H1 (cell line): Measurements from ENCODE around the gene ZKSCAN1. TPM values are rescaled to one million over a fixed set of nuclear protein-coding genes. Genes with fewer than 3 reads are reported as not detected.

Experiments used
- CTCF ChIA-PET: fragments of 300-600 bp; sonication (Branson Sonifier 250); formaldehyde crosslinking; loops from one replicate; lab custom pipeline; 2021; ENCODE audit not compliant: partially characterized antibody; lab: Charles Lee
- POLR2A ChIA-PET: fragments of 300-600 bp; sonication (Branson Sonifier 250); formaldehyde crosslinking; loops from one replicate; lab custom pipeline; 2021; ENCODE audit warnings: inconsistent platforms; ENCODE audit not compliant: partially characterized antibody; lab: Charles Lee
- DNase-seq, 2 experiments: peaks; one replicate each; pipeline versions ENCODE4 v3.0.0 to v3.0.0-alpha.2; 2010 to 2022; ENCODE audit warnings: low spot score in 2 of 2, low read depth in 1 of 2, mixed read lengths in 1 of 2
- FAIRE-seq: peaks from 2 replicates; lab custom pipeline; 2011; peaks lifted over from hg19 to GRCh38; lab: Jason Lieb, UNC
- H2AFZ ChIP-seq: 2 replicates; pipeline ENCODE4 v1.8.1; 2012; ENCODE audit warnings: low read length, inconsistent platforms
- H2AK5ac ChIP-seq: 2 replicates; pipeline ENCODE4 v1.6.1; 2013; ENCODE audit warnings: low read depth, low read length
- H2BK120ac ChIP-seq: replicated peaks from 2 replicates; pipeline ENCODE3; 2013; ENCODE audit warnings: low read depth, low read length, inconsistent platforms
- H2BK12ac ChIP-seq: 2 replicates; pipeline ENCODE4 v1.6.1; 2013; ENCODE audit warnings: low read depth, low read length
- H2BK15ac ChIP-seq: 2 replicates; pipeline ENCODE4 v1.6.1; 2013; ENCODE audit warnings: low read length
- H2BK20ac ChIP-seq: 2 replicates; pipeline ENCODE4 v1.6.1; 2013; ENCODE audit warnings: low read length
- H2BK5ac ChIP-seq: 2 replicates; pipeline ENCODE4 v1.6.1; 2013; ENCODE audit warnings: low read depth, low read length
- H3K14ac ChIP-seq: 2 replicates; pipeline ENCODE4 v1.6.1; 2013; ENCODE audit warnings: inconsistent platforms; ENCODE audit not compliant: insufficient read length
- H3K18ac ChIP-seq: 2 replicates; pipeline ENCODE4 v1.6.1; 2013; ENCODE audit warnings: low read length; ENCODE audit errors: extremely low read depth
- H3K23ac ChIP-seq: 2 replicates; pipeline ENCODE4 v1.6.1; 2013; ENCODE audit warnings: inconsistent platforms; ENCODE audit not compliant: insufficient read length
- H3K23me2 ChIP-seq: 2 replicates; pipeline ENCODE4 v1.6.1; 2013; ENCODE audit warnings: low read depth, low read length
- H3K27ac ChIP-seq: 2 replicates; pipeline ENCODE4 v1.6.1; 2011; ENCODE audit warnings: low read depth, low read length, inconsistent platforms
- H3K27me3 ChIP-seq, 4 experiments: replicated peaks in 1 of 4; 1 replicate in 1 of 4; 2 replicates in 3 of 4; pipeline versions ENCODE4 v1.6.1 to v1.8.1; 2011 to 2013; ENCODE audit warnings: low read length in 3 of 4, mild to moderate bottlenecking in 3 of 4, inconsistent platforms in 2 of 4, mixed read lengths in 2 of 4, moderate library complexity in 1 of 4; ENCODE audit not compliant: control insufficient read depth in 3 of 4, insufficient read depth in 3 of 4; ENCODE audit errors: extremely low read depth in 1 of 4
- H3K36me3 ChIP-seq, 4 experiments: 2 replicates each; pipeline versions ENCODE4 v1.6.1 to v1.8.1; 2011 to 2013; ENCODE audit warnings: mild to moderate bottlenecking in 4 of 4, low read length in 3 of 4, moderate library complexity in 2 of 4, control low read depth in 1 of 4, inconsistent platforms in 1 of 4; ENCODE audit not compliant: insufficient read depth in 4 of 4, control insufficient read depth in 2 of 4
- H3K4ac ChIP-seq: replicated peaks from 2 replicates; pipeline ENCODE3; 2013; ENCODE audit warnings: low read length, low read depth, mixed read lengths, inconsistent platforms; ENCODE audit not compliant: insufficient read length
- H3K4me1 ChIP-seq, 4 experiments: replicated peaks in 1 of 4; 1 replicate in 1 of 4; 2 replicates in 3 of 4; pipeline versions ENCODE4 v1.6.1 to v1.8.1; 2011 to 2013; ENCODE audit warnings: low read length in 3 of 4, inconsistent platforms in 2 of 4, mixed read lengths in 1 of 4; ENCODE audit not compliant: insufficient read depth in 4 of 4, control insufficient read depth in 3 of 4
- H3K4me2 ChIP-seq, 2 experiments: 2 replicates each; pipeline versions ENCODE4 v1.6.1 to v1.8.1; 2011 to 2013; ENCODE audit warnings: low read depth in 2 of 2, low read length in 2 of 2, control low read depth in 1 of 2, inconsistent platforms in 1 of 2, mild to moderate bottlenecking in 1 of 2; ENCODE audit not compliant: insufficient read depth in 1 of 2
- H3K4me3 ChIP-seq, 4 experiments: fragments of 200-600, 300-600 bp in 1 of 4; sonication (generic), shearing (Covaris generic), sonication (Bioruptor Twin) in 1 of 4; 2 replicates each; pipeline versions ENCODE4 v1.5.1 to v1.8.1; 2011 to 2016; ENCODE audit warnings: low read length in 4 of 4, low read depth in 3 of 4, control low read depth in 2 of 4, inconsistent platforms in 2 of 4, mild to moderate bottlenecking in 2 of 4, mixed read lengths in 1 of 4, moderate library complexity in 1 of 4; ENCODE audit not compliant: insufficient read depth in 2 of 4; ENCODE audit errors: extremely low read depth in 1 of 4
- H3K56ac ChIP-seq: replicated peaks from 2 replicates; pipeline ENCODE3; 2013; ENCODE audit warnings: low read depth, mild to moderate bottlenecking, mixed read lengths, low read length, inconsistent platforms; ENCODE audit not compliant: insufficient read length
- H3K79me1 ChIP-seq: 2 replicates; pipeline ENCODE4 v1.6.1; 2013; ENCODE audit warnings: low read depth, low read length, control low read depth
- H3K79me2 ChIP-seq, 2 experiments: 2 replicates each; pipeline versions ENCODE4 v1.6.1 to v1.8.1; 2012 to 2013; ENCODE audit warnings: low read length in 2 of 2, mild to moderate bottlenecking in 2 of 2, inconsistent platforms in 1 of 2; ENCODE audit not compliant: insufficient read depth in 2 of 2, control insufficient read depth in 1 of 2
- H3K9ac ChIP-seq, 4 experiments: replicated peaks in 1 of 4; 1 replicate in 1 of 4; 2 replicates in 3 of 4; pipeline versions ENCODE4 v1.6.1 to v1.8.1; 2011 to 2013; ENCODE audit warnings: low read depth in 3 of 4, low read length in 3 of 4, control low read depth in 2 of 4, mild to moderate bottlenecking in 2 of 4, moderate library complexity in 2 of 4, inconsistent platforms in 1 of 4; ENCODE audit errors: extremely low read depth in 1 of 4
- H3K9me3 ChIP-seq, 2 experiments: 2 replicates each; pipeline versions ENCODE4 v1.6.1 to v1.8.1; 2012 to 2013; ENCODE audit warnings: mild to moderate bottlenecking in 2 of 2, moderate library complexity in 2 of 2, control low read depth in 1 of 2, inconsistent platforms in 1 of 2, low read depth in 1 of 2, low read length in 1 of 2, mixed read lengths in 1 of 2; ENCODE audit not compliant: insufficient read depth in 2 of 2
- H4K20me1 ChIP-seq, 2 experiments: replicated peaks in 1 of 2; 2 replicates each; pipeline versions ENCODE3 to v1.8.1; 2011 to 2013; ENCODE audit warnings: inconsistent platforms in 2 of 2, low read length in 2 of 2, mild to moderate bottlenecking in 1 of 2; ENCODE audit not compliant: insufficient read depth in 2 of 2, control insufficient read depth in 1 of 2
- H4K5ac ChIP-seq: 2 replicates; pipeline ENCODE4 v1.6.1; 2013; ENCODE audit warnings: low read length, low read depth, mixed read lengths, inconsistent platforms; ENCODE audit not compliant: insufficient read length
- H4K8ac ChIP-seq: 2 replicates; pipeline ENCODE4 v1.8.0; 2013; ENCODE audit warnings: mild to moderate bottlenecking, moderate library complexity, low read length, inconsistent platforms; ENCODE audit not compliant: insufficient read depth; ENCODE audit errors: extremely low read depth
- H4K91ac ChIP-seq: replicated peaks from 2 replicates; pipeline ENCODE3; 2013; ENCODE audit warnings: low read length, mixed read lengths, inconsistent platforms; ENCODE audit not compliant: insufficient read length
- ATF2 ChIP-seq: IDR thresholded peaks from 2 replicates; pipeline ENCODE4 v1.6.1; 2012; ENCODE audit warnings: low read length, inconsistent platforms
- BACH1 ChIP-seq: IDR thresholded peaks from 2 replicates; pipeline ENCODE4 v1.6.1; 2012; ENCODE audit warnings: low read length, improper control_type of control experiment
- CHD2 ChIP-seq: IDR thresholded peaks from 2 replicates; pipeline ENCODE4 v1.6.1; 2012; ENCODE audit warnings: low read length, improper control_type of control experiment
- CREB1 ChIP-seq: IDR thresholded peaks from 2 replicates; pipeline ENCODE4 v1.6.1; 2012; ENCODE audit warnings: inconsistent platforms
- KDM1A ChIP-seq: fragments of 200-600, 300-600 bp; sonication (generic); IDR thresholded peaks from 2 replicates; pipeline ENCODE4 v1.7.1; 2016; ENCODE audit warnings: mild to moderate bottlenecking, low read length, borderline replicate concordance
- RBBP5 ChIP-seq: IDR thresholded peaks from 2 replicates; pipeline ENCODE4 v1.7.1; 2012; ENCODE audit warnings: low read depth, mild to moderate bottlenecking, inconsistent platforms, low read length, moderate library complexity, borderline replicate concordance
- RXRA ChIP-seq: IDR thresholded peaks from 2 replicates; pipeline ENCODE4 v1.6.1; 2011; ENCODE audit warnings: low read depth, mild to moderate bottlenecking, low read length, moderate library complexity; ENCODE audit not compliant: insufficient read depth
- SP1 ChIP-seq: IDR thresholded peaks from 2 replicates; pipeline ENCODE4 v1.6.1; 2011; ENCODE audit warnings: low read depth, low read length
- SRF ChIP-seq: IDR thresholded peaks from 2 replicates; pipeline ENCODE4 v1.6.1; 2011; ENCODE audit warnings: mild to moderate bottlenecking, low read depth, low read length, moderate library complexity
- SUZ12 ChIP-seq: fragments of 200-600 bp; sonication (generic); IDR thresholded peaks from 2 replicates; pipeline ENCODE4 v1.6.1; 2012; ENCODE audit warnings: mild to moderate bottlenecking, inconsistent platforms, low read length, moderate library complexity, mixed read lengths
- WGBS, 2 experiments: shearing (Covaris generic) in 1 of 2; methylation state at CpG; one replicate each; pipeline versions ENCODE4 v1.1.6 to v1.1.7; 2013 to 2015; ENCODE audit warnings: low lambda C conversion rate in 2 of 2, mixed read lengths in 2 of 2, inconsistent platforms in 1 of 2, low coverage in 1 of 2, missing lambda C conversion rate in 1 of 2; ENCODE audit not compliant: insufficient replicate concordance in 2 of 2, insufficient coverage in 1 of 2, insufficient read length in 1 of 2; ENCODE audit errors: extremely low coverage in 1 of 2, missing lambda C conversion rate in 1 of 2; 5-methylcytosine and 5-hydroxymethylcytosine counted together
- polyA plus RNA-seq, 7 experiments: library from polyadenylated mRNA; depleted of rRNA in 3 of 7; stranded (reverse) in 5 of 7; unstranded in 2 of 7; fragments of >200 nt in 5 of 7; fragments of 200-250 nt in 2 of 7; gene quantifications; 1 replicate in 5 of 7; 2 replicates in 1 of 7; 4 replicates in 1 of 7; pipeline versions ENCODE4 v1.2.1 to v1.2.3, GENCODE V29; 2011 to 2013; ENCODE audit warnings: missing spikeins in 2 of 7, mixed read lengths in 2 of 7
- total RNA-seq: library from RNA; stranded (reverse); fragmentation: NEBNext Ultra II Directional; extraction: Animal tissue kit (Norgen Biotek cat#: 25700); gene quantifications from 2 replicates; pipeline ENCODE4 v1.2.1, GENCODE V29; 2021
- TF ChIP-seq, protein P1 (sequence below): IDR thresholded peaks from 2 replicates; pipeline ENCODE4 v1.6.1; 2011; ENCODE audit warnings: low read length, improper control_type of control experiment

Gene ZKSCAN1
- total and polyA plus RNA-seq, 2 of the 8 experiments (the other 6 are each of a cell fraction or from before 2014, with no cell fraction given): 8.2 to 40.6 TPM

GRCh38 chr7:100061518-100062193, 46.3 kb downstream of the ZKSCAN1 start:
- POLR2A ChIA-PET: interaction anchor here (0.6 to 18.6 kb wide), 6 partner anchors 10 to 115 kb away, joined by 3 to 294 read pairs (median 4); partner anchors contain the start of gene ZNF3
- no peak overlapping the region for H2AK5ac ChIP-seq
- no peak overlapping the region for H3K4me3 ChIP-seq
- CTCF ChIA-PET: interaction anchor here (0.7 to 1.7 kb wide), 4 partner anchors 9 to 72 kb away, joined by 3 to 7 read pairs (median 4); no protein-coding TSS in a partner anchor
- no peaks in the 10 kb centered on the region; a peak in 1 of 4 replicates for H3K79me2 ChIP-seq
- H4K8ac ChIP-seq: no peak overlapping the region
- no peak overlapping the region for H3K4ac ChIP-seq
- H3K56ac ChIP-seq: no peak overlapping the region
- H3K14ac ChIP-seq: no peak overlapping the region
- DNase-seq: no peak
- H2BK5ac ChIP-seq: no peak overlapping the region
- no peaks in the 10 kb centered on the region for H3K9me3 ChIP-seq
- H4K20me1 ChIP-seq: peaks cover 0 to 2% of the 10 kb centered on the region in 2 experiments
- H3K4me2 ChIP-seq: no peak overlapping the region
- H2BK20ac ChIP-seq: no peak overlapping the region
- no peak overlapping the region for H3K18ac ChIP-seq
- no peak overlapping the region for H3K9ac ChIP-seq
- H4K5ac ChIP-seq: no peak overlapping the region
- no peak overlapping the region for H3K23ac ChIP-seq
- no peak overlapping the region for H4K91ac ChIP-seq
- no peaks in the 10 kb centered on the region for H3K23me2 ChIP-seq
- no peak overlapping the region for H2BK120ac ChIP-seq
- no peak overlapping the region for H2BK12ac ChIP-seq
- no peaks in the 10 kb centered on the region for H3K4me1 ChIP-seq
- FAIRE-seq: no peak
- no peak overlapping the region for H2BK15ac ChIP-seq
- no peaks in the 10 kb centered on the region for H3K79me1 ChIP-seq
- no peak overlapping the region for H2AFZ ChIP-seq
- WGBS, 2 experiments: 89% methylated on average over 11 of the region's 11 CpGs; no CpG with 5 or more reads in 1 of the 2 experiments
- no peaks in the 10 kb centered on the region for H3K27me3 ChIP-seq
- H3K27ac ChIP-seq: no peak overlapping the region
- H3K36me3 ChIP-seq: peaks cover 22 to 62% (median 46%) of the 10 kb centered on the region in 4 experiments
- TF ChIP-seq SP1 (no peak), SUZ12 (no peak), SRF (no peak), CREB1 (no peak), ATF2 (no peak), RBBP5 (no peak), RXRA (no peak), KDM1A (no peak), CHD2 (no peak), BACH1 (no peak)
- TF ChIP-seq, protein P1, sequence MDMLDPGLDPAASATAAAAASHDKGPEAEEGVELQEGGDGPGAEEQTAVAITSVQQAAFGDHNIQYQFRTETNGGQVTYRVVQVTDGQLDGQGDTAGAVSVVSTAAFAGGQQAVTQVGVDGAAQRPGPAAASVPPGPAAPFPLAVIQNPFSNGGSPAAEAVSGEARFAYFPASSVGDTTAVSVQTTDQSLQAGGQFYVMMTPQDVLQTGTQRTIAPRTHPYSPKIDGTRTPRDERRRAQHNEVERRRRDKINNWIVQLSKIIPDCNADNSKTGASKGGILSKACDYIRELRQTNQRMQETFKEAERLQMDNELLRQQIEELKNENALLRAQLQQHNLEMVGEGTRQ: no peak
